IgD-negative memory B cell (primary cell): ENCODE data around the gene DCAF6. TPM values are rescaled to one million over a fixed set of nuclear protein-coding genes. Genes with fewer than 3 reads are reported as not detected.
A peak's percentile ranks its signal among the peaks of the same experiment; 100 is the strongest.

Experiments used
- H3K27ac Mint-ChIP-seq, 3 donors: one replicate each; pipeline ENCODE4 v1.8.0; 2020 to 2022; ENCODE audit warnings: mild to moderate bottlenecking in 3 of 3, mixed read lengths in 3 of 3, moderate library complexity in 1 of 3
- H3K27me3 Mint-ChIP-seq: one replicate; pipeline ENCODE4 v1.8.0; 2021; ENCODE audit warnings: mixed read lengths
- H3K36me3 Mint-ChIP-seq: one replicate; pipeline ENCODE4 v1.8.0; 2020; ENCODE audit warnings: mild to moderate bottlenecking, mixed read lengths
- H3K4me1 Mint-ChIP-seq, 3 donors: one replicate each; pipeline ENCODE4 v1.8.0; 2020 to 2022; ENCODE audit warnings: mixed read lengths in 3 of 3, mild to moderate bottlenecking in 1 of 3
- H3K4me3 Mint-ChIP-seq, 4 donors: one replicate each; pipeline ENCODE4 v1.8.0; 2020 to 2022; ENCODE audit warnings: mild to moderate bottlenecking in 4 of 4, mixed read lengths in 4 of 4, moderate library complexity in 3 of 4
- H3K9me3 Mint-ChIP-seq, 3 donors: one replicate each; pipeline ENCODE4 v1.8.0; 2020 to 2021; ENCODE audit warnings: mixed read lengths in 3 of 3, mild to moderate bottlenecking in 1 of 3
- polyA plus RNA-seq: library from polyadenylated mRNA; unstranded; fragments of 300-500 nt; fragmentation: Illumina TruSeq; gene quantifications from one replicate; pipeline ENCODE4 v1.2.3, GENCODE V29; 2021

The DCAF6 gene
- polyA plus RNA-seq, 1 donor from 2014 or later, result 11.9 TPM

DNA sequence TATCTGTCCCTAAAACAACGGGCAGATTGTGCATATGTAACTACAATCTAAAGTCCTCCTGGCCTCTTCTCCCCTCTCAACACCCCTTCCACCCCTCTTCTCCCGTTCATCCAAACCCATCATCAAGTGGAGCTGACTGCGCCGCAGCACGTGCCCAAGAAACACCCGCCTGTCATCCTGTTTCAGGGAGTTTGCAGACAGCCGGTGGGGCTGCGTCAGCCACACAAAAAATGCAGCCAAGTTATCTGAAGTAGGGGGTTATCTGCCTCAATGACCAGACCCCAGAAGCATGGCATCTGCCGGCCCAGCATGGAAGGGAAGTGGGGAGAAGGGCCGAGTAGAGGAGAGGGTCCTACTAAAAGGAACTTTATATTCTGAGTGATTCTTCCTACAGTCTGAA lies 151.2 kb downstream of the DCAF6 start:
- peaks cover 4% of the 10 kb centered on the region for H3K36me3 Mint-ChIP-seq
- no peaks in the 10 kb centered on the region for H3K9me3 Mint-ChIP-seq
- no peak overlapping the region for H3K27ac Mint-ChIP-seq
- H3K4me1 Mint-ChIP-seq, result no peaks in the 10 kb centered on the region
- no peak overlapping the region for H3K4me3 Mint-ChIP-seq
- H3K27me3 Mint-ChIP-seq, result peaks cover 9% of the 10 kb centered on the region

DNA sequence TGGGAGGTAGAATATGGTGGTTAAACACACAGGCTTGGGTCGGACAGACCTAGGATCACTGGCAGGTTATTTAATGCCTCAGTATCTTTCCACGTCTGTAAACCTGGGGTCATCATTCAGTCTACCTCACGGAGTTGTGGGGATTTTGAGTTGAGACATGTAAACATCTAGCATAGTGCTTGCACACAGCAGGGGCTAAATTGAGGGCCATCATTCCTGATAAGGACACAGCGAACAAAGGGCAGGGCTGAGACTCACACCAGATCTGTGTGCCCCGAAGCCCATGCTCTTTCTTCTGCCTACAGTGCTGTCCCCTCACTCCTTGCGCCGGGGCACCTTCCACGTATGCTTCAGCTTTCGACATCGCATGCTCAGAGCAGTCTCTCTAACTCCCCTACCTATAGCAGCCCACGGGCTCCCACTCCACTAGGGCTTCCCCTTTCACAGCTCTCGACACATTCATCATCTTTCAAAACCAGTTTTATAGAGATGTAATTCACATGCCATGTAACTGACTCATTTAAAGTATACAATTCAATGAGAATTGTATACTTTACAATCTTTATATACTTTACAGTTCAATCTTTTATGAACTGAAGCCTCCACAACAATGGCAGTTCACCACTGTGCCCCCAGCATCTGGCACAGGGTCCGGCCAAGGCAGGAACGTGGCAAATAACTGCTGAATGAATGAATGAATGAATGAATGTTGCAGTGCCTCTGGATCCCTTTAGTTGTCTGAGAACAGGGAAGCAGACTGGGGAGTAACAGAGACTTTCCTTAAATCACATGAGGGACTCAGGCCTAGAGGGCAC lies 152.2 kb downstream of the DCAF6 start:
- H3K27me3 Mint-ChIP-seq, result peaks cover 9% of the 10 kb centered on the region
- H3K27ac Mint-ChIP-seq, result no peak overlapping the region
- no peaks in the 10 kb centered on the region for H3K9me3 Mint-ChIP-seq
- no peaks in the 10 kb centered on the region for H3K4me1 Mint-ChIP-seq
- peaks cover 4% of the 10 kb centered on the region for H3K36me3 Mint-ChIP-seq
- no peak overlapping the region for H3K4me3 Mint-ChIP-seq

DNA sequence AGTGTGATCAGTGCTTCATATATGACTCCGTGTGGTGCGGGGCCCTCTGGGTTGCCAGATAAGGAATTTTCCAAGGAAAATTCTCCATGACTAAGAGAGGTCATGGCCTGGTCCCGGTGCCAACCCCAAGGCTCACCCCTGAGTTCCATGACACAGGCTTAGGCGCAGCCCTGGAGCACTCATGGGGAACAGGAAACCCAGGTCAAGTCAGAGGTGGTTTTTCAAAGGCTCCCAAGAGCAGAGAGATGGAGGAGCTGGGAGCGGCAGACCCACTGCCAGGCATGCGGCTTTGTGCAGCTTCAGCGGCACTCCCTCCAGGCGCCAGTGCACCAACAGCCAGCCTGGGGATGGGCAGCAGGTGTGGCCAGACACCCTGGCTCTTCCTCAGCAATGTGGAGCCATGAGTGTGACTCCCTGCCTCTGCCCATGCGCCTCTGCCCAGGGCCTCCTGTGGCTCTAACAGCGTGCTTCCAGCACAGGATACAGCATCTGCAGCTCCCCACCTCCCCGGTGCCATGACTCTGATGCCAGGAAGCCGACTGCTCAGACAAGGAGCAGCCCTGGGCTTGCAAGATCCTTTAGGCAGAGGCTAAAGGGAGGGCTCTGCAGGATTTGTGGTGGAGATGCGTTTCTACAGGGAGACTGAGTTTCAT lies 153.0 kb downstream of the DCAF6 start:
- Mint-ChIP-seq H3K27ac (no peak overlapping the region), H3K4me1 (no peaks in the 10 kb centered on the region), H3K27me3 (peaks cover 9% of the 10 kb centered on the region), H3K9me3 (no peaks in the 10 kb centered on the region), H3K4me3 (no peak overlapping the region), H3K36me3 (peaks cover 4% of the 10 kb centered on the region)

DNA sequence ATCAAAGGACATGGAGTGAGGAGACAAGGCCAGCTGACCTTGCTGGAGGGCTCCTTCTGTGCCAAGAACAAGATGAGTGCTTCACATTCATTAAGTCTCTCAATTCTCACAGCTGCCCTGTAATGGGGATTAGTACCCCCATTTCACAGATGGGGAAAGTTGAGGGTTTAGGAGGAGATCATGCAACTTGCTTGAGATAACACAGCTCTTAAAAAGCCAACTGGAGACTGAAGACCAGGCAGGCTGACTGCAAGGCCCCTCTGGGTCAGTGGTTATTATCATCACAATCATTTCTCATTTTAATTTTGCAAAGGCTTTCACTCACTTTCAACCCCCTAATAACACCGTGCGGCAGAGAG lies 153.5 kb downstream of the DCAF6 start:
- H3K9me3 Mint-ChIP-seq, result no peaks in the 10 kb centered on the region
- H3K36me3 Mint-ChIP-seq, result peaks cover 2% of the 10 kb centered on the region
- H3K27me3 Mint-ChIP-seq, result peaks cover 9% of the 10 kb centered on the region
- H3K4me3 Mint-ChIP-seq, result no peak overlapping the region
- H3K27ac Mint-ChIP-seq, result no peak overlapping the region
- no peaks in the 10 kb centered on the region for H3K4me1 Mint-ChIP-seq

DNA sequence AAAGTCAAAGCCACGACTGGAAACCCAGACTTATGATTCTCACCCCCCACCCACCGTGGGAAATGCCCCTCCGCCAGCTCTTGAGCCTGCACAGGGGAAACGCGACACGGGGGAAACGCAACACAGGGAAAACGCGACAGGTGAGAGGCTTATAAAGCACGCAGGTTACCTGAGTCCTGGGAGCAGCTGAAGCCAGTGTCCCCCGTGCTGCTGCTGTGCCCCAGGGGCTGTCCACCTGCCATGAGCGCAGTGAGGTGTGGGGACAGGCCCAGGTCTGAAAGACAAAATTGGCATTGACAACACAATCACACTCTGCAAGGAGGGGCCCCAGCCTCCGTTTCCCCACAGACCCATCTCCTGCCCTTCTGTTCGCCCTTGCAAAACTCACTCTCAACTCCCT lies 153.9 kb downstream of the DCAF6 start:
- Mint-ChIP-seq H3K4me3 (no peak overlapping the region), H3K27ac (no peak overlapping the region), H3K9me3 (no peaks in the 10 kb centered on the region), H3K27me3 (peaks cover 7% of the 10 kb centered on the region), H3K4me1 (no peaks in the 10 kb centered on the region), H3K36me3 (peaks cover 2% of the 10 kb centered on the region)

DNA sequence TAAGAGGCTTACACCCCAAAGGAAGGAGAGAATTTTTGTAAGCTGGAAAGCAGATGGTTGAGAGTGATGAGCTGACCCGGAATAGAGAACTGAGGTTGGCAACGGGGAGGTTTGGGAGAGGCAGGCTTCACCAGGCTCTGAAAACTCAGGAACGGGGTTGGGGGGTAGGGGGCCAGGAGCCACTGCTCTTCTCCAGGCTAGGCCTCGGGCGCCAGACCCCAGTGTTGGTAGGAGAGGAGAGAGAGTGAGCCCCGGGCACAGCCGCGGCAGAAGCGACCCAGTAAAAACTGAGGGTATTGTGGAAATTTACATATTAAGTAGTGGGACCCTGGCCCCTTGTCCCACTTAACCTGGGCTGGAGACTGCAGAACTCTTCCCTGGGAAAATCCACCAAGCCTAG lies 154.6 kb downstream of the DCAF6 start:
- Mint-ChIP-seq H3K4me1 (no peaks in the 10 kb centered on the region), H3K36me3 (peaks cover 3% of the 10 kb centered on the region), H3K27me3 (peaks cover 6% of the 10 kb centered on the region), H3K4me3 (no peak overlapping the region), H3K9me3 (no peaks in the 10 kb centered on the region), H3K27ac (no peak overlapping the region)

DNA sequence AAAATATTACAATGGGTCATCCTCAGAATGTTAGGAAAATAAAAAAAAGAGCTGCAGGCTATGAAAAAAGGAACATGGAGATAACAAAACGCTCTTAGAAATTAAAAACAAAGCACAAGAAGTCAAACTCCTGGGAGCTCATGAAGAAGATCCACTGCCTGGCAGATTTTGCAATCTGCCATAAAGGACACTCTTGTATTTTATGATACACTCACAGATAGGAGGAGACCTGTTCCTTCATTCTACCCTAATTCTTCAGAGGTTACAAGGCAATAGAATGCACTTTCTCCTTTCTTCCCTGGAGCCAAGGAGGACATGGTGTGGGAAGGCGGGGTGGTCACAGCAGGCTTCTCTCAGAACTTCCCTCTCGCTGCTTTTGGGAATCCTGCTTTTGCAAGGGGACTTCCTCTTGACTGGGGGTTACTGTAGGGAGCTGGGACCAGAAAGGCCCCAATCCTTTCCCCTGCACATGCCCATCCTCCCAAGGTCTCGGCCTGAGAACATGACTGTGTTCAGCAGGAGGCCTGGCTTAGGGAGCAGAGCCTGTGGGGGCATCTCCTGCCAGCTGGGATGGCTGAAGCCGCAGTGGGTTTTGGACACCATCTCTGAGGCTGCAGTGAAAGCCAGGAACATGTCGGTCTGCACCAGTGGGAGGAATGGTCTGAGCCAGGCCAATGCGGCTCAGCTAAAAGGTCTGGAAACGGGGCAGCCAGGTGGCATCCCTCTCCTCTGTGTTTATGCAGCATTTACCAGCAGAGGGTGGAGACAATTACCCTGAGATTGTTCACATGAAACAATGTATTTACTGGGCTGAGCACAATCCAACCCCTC lies 155.5 kb downstream of the DCAF6 start:
- H3K36me3 Mint-ChIP-seq, result peaks cover 3% of the 10 kb centered on the region
- no peaks in the 10 kb centered on the region for H3K4me1 Mint-ChIP-seq
- H3K27me3 Mint-ChIP-seq, result peaks cover 5% of the 10 kb centered on the region
- H3K4me3 Mint-ChIP-seq, result no peak overlapping the region
- no peak overlapping the region for H3K27ac Mint-ChIP-seq
- H3K9me3 Mint-ChIP-seq, result no peaks in the 10 kb centered on the region

DNA sequence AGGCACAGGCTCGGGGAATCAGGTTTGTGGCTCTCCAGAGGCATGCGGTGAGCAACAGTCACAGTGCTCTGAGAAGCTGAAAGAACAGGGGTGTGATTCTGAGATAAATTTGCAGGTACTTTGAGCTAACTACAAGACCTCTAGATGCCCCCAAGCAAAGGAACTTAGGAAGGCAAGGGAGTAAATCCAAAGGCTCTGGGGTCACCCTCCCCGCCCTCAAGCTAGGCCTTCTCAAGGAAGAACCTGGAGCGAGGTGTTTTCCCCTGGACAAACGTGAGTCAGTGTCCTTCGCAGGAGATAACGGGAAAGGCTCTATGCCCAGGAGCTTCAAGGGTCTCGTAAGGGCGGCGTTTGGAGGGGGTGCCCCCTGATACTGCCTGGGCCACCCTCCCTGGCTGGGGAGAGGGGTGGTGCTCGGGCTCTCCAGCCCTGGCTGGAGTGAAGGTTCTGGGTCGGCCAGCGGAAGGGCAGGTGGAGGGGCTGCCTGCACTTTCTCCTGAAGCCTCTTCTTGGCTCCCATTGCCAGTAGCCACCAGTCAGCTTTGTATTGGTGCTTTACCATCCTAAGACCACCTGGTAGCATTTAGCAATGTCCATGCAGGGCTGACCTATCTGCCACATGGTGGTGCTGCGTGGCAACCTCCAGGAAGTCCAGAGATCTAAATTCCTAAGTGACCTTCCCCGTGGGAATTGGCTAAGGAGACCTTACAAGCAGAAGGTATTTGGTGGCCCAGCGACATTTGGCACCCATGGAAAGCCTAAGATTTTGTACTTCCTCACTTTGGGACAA lies 156.3 kb downstream of the DCAF6 start:
- Mint-ChIP-seq H3K36me3 (peaks cover 3% of the 10 kb centered on the region), H3K4me3 (no peak overlapping the region), H3K27ac (no peak overlapping the region), H3K9me3 (no peaks in the 10 kb centered on the region), H3K4me1 (no peaks in the 10 kb centered on the region), H3K27me3 (peaks cover 5% of the 10 kb centered on the region)

DNA sequence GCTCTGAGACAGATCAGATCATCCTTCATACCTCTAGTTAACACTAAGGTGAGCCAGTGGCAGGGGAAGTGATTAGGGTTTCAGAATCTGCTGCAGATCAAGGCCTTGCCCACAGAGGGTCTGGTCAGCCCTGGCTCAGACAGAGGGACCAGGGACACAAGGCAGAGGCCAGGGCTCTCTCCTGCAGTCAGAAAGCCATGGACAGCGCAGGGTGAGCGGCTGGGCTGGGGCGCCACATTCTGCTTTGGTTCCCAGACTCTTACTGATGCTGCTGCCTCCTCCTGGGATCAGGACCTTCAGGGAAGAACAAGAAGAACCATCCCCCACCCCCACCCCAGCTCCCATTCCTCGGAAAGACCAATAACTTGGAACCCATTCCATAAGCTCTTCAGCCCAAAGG lies 157.1 kb downstream of the DCAF6 start:
- Mint-ChIP-seq H3K27me3 (peaks cover 3% of the 10 kb centered on the region), H3K27ac (no peak overlapping the region)

DNA sequence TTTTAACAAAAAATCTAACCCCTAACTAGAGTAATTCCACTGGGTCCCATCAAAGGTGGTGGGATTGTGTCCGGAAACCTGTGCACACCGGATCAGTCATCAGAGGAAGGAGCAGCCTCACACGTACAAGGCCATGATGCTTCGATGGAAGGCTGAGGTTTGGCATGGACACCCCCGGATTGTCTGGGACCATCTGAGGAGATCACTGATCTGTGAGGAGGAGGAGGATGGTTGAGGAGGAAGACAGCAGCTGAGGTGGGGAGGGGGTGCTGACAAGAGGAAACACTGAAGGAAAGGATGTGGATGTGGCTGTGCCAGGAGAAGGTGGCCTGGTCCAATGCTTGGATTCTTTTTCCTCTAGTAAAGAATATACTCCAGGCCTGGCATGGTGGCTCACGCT lies 159.0 kb downstream of the DCAF6 start:
- Mint-ChIP-seq H3K36me3 (peaks cover 3% of the 10 kb centered on the region), H3K27me3 (peaks cover 3% of the 10 kb centered on the region), H3K4me1 (no peaks in the 10 kb centered on the region), H3K9me3 (no peaks in the 10 kb centered on the region), H3K27ac (peak overlapping the region in 1 of 3 donors; percentile 39), H3K4me3 (no peak overlapping the region)

More for the DNA sequence above, 157.1 kb downstream of the DCAF6 start:
- Mint-ChIP-seq H3K36me3 (peaks cover 3% of the 10 kb centered on the region), H3K9me3 (no peaks in the 10 kb centered on the region), H3K4me1 (no peaks in the 10 kb centered on the region), H3K4me3 (no peak overlapping the region)

DNA sequence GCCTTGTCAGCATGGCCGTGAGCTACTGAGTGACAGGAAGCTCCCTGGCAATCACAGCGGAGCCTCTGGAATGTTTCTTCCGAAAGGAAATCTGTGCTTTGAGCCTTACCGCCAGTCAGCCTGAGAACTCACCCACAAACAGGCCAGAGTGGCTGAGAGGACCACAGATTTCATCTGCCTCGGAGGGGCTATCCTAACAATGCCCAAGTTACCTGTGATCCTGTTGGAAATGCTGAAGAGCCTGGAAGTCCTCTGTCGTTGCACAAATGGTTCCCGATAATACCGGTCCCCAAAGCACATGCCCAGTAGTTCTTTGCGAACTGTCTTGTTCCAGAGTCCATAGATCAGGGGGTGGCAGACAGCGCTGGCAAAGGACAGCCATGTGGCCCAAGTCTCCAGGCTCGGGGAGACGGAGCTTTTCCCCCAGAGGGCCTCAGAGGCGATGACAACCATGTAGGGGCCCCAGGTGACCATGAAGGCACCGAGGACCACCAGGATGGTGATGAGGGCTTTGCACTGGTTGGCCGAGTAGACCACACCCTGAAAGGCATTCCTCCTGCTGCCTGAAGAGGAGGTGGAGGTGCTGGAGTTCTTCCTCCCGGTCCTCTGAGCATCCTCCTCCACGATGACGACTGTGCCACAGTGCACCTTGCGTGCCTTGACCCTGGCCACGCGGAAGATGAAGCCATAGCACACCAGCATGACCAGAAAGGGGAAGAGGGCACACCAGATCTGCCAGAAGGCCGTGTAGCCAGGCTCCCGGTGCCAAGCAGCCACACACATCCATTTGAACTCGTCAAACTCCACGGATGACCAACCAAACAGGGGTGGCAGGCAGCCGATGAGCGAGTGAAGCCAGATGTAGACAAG lies 160.0 kb downstream of the DCAF6 start:
- no peak overlapping the region for H3K27ac Mint-ChIP-seq
- peaks cover 1% of the 10 kb centered on the region for H3K27me3 Mint-ChIP-seq
- no peaks in the 10 kb centered on the region for H3K4me1 Mint-ChIP-seq
- no peaks in the 10 kb centered on the region for H3K9me3 Mint-ChIP-seq
- no peak overlapping the region for H3K4me3 Mint-ChIP-seq
- peaks cover 2% of the 10 kb centered on the region for H3K36me3 Mint-ChIP-seq

DNA sequence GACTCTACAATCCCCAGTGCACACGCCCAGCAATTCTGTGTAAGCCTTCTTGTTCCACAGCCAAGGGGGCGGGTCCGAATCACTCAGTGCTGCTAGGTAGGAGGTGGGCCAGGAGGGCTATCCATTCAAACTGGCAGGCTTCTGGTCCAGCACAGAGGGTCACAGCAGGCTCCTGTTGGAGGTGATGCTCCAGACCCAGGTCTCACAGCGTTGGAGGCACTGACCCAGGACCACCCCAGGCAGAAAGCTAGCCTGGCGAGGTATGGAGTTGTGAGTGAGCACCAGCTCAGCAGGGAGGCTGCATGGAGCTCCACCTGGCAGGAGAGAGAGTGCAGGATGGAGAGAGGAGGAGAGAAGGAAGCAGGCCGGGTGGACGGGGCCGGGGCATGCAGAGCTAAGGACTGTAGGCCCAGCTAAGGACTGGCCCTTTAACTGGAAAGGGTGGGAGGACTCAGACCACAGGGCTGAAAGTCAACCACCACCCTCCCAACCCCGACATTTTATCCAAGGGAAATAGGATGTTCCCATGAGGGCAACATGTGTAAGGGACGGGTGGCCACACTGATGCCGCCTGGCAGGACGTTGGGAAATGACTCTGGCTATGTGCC lies 161.5 kb downstream of the DCAF6 start:
- H3K36me3 Mint-ChIP-seq, result peaks cover 2% of the 10 kb centered on the region
- H3K4me3 Mint-ChIP-seq, result no peak overlapping the region
- no peaks in the 10 kb centered on the region for H3K4me1 Mint-ChIP-seq
- H3K27ac Mint-ChIP-seq, result no peak overlapping the region
- no peaks in the 10 kb centered on the region for H3K27me3 Mint-ChIP-seq
- H3K9me3 Mint-ChIP-seq, result no peaks in the 10 kb centered on the region

DNA sequence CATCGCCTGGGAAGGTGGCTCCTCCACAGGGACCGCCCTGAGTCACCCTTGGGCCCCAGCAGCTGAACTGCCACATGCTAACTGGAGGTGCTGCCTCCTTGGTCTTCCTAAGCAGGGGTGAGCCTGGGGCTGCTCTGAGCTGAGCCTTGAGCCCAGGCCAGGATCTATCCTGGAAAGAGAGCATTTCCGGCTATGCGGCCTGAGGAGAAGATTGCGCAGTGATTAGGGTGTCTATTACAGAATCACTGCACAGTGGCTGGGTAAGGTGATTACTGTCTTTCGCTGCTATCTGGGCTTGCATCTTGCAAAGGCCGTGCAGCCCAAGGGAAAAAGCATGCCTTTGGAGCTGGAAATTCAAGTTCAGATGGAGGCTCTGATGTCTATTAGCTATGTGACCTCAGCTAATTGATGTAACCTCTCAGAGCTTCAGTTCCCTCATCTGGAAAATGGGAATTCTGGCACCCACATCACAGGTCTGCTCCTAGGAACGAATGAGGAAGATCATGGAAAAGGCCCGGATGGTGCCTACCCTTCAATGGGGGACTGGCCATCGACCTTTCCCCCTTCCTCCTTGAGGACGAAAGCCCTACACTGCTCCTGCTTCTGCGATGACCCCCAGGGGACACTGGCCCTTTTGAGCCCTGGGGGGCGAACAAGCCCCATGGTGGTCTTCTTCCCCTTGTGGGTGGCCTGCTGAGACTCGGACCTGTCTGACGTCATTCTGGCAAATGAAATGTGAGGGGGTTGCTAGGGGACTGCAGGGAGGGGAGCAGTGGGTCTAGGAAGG lies 162.2 kb downstream of the DCAF6 start:
- no peak overlapping the region for H3K27ac Mint-ChIP-seq
- H3K4me3 Mint-ChIP-seq, result no peak overlapping the region
- H3K36me3 Mint-ChIP-seq, result peaks cover 2% of the 10 kb centered on the region
- no peaks in the 10 kb centered on the region for H3K4me1 Mint-ChIP-seq
- no peaks in the 10 kb centered on the region for H3K9me3 Mint-ChIP-seq
- no peaks in the 10 kb centered on the region for H3K27me3 Mint-ChIP-seq
